Medulla oblongata (tissue), 1 donor: ENCODE measurements around the gene ABR.
A peak's percentile ranks its signal among the peaks of the same experiment; 100 is the strongest.

Source experiments
- DNase-seq: peaks from one replicate; pipeline ENCODE4 v3.0.0-alpha.2; 2015; ENCODE audit errors: extremely low spot score

Gene ABR

DNA sequence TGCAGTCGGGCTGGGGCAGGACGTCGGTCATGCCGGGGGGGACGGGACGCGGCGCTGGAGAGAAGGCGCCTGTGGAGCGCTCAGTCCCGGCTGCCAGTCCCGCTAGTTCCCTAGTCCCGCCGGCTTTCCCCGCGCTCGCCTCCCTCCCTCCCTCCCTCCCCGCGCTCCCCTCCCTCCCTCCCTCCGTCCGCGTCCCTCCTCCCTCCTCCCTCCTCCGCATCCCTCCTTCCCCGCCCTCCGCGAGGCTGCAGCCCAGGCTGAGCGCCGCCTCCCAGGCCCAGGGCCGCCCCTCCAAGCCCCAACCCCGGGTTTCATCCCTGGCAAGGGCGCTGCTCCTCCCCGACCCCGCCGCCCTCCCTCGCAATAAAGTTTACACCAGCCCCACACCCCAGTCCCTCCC lies 148.1 kb downstream of the ABR start:
- peak; percentile 45 for DNase-seq

DNA sequence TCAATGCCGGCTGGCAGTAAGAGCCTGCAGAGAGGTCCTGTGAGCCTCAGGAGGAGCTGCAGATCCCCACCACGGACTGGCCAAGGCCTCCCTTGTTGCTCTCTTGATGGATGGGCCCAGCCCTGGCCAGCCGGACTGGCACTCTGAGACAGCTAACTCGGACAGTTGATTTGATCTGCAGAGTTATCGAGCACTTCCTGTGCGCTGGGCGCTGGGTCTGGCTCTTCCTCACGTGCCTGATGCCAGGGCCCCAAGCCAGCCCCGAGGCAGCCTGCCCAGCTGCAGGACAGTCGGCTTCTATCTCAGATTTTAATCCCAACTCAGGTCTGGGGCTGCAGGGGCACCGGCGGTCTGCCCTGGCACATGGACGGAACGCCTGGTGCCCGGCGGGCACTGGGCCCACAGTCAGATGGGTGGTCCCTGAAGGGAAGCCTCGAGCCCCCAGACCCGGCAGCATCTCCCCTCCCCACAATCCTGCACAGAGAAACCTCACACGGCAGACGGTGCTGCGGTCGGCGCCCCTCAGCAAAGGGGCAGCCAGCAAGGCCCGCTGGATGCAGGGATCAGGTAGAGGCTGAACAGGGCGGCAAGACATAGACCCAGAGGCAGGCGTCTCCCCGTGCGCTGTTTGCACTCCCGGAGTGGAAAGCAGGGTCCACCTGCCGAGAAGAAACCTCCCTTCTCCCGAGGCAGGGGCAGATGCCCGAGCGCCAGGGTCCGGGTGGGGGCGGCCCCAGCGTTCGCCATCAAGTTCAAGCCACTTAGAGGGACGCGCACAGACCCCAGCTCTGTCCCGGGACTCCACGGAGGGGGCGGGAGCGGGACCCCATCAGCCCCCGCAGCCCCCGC lies 148.9 kb downstream of the ABR start:
- DNase-seq: peak; percentile 28

DNA sequence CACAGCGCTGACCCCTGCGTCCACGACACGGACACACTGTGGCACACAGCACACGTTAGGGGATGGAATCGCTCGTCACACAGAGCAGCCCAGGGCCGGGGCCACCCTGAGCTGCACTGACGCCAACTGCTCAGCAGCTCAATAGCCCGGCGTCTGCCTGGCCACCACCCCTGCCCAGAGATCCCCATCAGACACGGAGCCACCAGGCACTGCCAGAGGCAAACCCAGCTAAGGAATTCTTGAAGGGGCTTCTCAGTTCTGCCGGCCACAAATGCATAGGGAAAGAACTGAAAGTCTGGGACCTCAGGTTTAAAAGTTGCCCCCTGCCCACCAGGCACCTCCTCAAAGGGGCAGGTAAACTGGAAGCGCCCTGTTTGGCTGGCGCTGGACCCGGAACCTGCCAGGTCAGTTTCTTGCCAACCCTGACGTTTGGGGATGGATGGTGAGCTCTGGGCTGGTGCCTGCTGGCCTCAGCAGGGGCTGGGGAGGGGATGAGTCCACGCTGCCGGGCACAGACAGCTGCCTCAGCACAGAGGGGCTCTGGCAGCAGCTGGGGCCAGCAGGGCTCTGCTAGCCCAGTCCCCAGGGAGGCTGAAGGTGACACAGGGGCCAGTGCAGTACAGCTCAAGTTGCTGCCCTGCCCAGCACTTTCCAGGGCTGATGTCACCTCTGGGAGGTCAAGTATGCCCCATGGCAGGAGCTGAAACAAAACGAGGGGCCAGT lies 149.7 kb downstream of the ABR start:
- DNase-seq: peak; percentile 22

DNA sequence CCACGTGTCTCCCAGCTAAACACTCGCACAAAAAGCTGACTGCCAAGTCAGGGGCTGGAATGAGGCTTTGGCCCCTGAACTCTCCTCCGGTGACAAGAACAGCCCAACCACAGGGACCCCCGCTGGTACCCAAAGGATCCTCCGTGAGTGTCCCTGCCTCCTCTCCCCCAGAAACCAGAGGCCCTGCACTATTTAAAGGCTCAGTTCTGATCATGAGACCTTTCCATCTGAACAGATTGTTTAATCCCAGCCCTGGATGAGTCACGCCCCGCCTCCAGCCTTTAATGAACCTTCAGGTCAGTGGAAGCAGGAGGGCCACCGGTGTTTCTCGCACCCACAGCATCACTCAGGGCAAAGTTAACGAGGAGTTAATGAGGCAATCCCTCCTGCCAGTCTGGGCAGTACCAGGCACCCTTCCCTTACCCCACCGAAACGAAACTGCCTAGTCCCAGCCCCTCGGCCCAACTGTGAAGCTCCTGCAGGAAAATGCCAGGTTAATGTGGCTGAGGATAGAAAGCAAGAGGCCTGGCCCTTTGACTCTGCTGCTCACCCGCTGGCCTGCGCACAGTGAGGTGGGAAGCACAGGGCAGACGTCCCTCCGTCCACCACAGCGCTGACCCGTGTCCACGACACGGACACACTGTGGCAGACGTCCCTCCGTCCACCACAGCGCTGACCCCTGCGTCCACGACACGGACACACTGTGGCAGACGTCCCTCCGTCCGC lies 150.4 kb downstream of the ABR start:
- peak; percentile 32 for DNase-seq

DNA sequence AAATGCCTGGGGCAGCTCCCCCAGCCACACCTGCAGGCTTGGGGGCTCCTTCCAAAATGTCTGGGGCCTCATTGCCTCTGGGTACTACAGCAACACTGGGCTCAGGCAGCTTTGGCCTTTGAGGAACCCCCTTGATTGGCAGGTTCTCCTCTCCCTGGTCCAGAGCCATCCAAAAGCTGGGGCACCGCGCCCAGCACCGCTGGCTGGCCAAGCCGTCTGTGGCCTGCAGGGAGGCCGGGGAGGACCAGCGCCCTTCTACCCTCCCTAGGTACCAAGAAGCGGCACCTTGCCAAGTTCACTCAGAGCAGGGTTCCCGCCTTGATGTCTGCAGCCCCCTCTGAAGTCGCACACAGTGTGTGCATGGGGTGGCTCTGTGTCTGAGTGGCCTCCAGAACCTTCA lies 152.7 kb downstream of the ABR start:
- no peak for DNase-seq

DNA sequence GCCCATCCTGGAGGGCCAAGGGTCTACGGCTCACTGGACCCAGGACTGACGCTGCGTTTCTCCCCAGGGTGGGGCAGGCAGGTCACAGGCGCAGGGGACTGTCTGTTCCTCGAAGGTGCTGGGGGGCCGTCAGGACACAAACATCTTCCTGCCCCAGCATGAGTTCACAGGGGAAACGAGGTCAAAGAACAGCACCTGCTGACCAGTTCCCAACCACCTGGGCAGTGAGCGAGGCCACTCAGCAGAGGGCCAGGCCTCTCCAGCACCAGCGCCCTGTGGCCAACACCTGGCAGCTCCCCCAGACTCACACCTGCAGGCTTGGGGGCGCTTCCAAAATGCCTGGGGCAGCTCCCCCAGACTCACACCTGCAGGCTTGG lies 153.2 kb downstream of the ABR start:
- DNase-seq: no peak

DNA sequence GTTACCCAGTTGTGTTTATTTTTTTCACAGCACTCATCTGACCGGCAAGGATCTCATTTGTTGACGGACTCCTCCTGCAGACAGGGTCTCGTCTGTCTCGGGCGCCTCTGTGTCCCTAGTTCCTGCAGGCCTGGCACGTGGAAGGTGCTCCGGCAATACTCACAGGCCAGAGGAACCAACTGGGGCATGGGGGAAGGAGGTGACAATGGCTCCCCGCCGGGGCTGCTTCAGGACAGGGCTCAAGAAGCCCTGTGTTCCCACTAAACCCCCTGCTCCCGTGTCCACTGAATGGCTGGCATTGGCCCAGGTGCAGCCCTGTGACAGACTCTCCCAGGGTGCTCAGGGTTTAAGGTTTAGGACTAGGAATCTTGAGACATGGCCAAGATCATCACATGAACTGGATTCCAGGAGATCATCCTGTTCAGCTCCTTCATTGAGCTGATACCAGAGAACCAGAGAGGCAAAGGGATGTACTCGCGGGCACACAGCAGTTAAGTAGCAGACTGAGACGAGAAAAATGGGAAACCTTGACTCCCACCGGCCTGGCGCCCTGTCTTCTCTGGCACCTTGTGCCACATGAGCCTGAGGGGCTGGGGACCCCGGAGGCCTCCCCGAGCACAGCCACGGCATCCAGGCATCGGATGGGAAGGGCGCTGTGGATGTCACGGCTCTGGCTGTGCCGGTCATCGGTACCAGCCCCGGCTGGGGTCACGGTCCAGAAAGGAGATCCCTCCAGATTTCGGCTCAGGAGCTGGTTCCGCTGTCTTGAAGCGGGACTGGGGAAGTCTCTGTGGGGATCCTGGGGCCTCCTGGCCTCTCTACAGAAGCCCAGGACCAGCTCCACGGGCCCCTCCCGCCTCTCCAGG lies 153.8 kb downstream of the ABR start:
- DNase-seq: no peak

DNA sequence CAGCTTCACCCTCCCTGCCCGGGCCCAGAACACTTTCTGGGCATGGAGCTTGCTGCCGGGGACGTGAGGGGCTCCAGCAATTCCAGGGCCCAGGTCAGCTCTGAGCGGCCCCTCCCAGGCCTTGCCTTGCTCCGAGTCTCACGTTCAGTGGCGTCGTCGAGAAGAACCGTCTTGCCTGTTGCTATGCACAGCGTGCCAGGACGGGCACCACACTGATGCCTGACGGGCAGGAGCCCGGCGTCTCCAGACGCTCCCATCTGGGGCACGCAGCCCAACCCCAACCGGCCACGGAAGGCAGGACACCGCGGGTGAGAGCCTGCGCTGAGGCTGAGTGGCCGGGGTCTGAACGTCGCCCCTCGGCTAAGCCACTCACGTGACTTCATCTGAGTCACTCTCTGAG lies 155.7 kb downstream of the ABR start:
- DNase-seq: no peak

DNA sequence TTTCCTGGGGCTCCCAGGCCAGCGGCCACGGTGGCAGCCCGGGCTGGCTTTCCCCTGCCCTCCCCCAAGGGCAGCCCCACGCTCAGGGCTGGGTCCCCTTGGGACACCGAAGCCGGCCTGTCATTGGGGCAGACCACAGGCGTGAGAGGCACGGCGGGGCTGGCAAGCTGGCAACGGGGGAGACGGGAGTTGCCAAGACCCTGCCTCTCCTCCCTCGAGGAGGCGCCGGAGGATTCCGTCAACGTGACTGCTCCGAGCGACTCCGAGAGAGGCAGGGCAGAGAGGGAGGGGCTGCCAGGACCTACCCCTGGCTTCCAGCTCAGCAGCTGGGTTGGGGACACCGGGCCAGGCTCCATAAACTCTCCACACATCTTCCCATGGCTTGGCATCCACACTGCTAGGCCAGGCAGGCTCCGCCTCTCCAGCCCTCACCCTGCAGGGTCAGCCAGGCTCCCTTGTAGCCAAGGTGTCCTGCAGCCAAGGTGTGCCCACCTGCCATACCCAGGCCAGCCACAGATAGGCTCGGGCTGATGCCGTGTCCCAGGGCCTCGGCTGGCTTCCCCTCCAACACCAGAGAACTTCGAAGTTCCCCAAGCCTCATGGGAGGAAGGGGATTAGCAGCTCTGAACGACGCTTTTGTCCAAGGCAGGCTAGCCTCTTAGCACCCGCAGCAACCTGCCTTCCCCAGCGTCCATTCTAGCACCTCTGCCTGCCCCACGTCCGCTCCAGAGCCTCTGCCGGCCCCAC lies 157.3 kb downstream of the ABR start:
- DNase-seq: no peak

DNA sequence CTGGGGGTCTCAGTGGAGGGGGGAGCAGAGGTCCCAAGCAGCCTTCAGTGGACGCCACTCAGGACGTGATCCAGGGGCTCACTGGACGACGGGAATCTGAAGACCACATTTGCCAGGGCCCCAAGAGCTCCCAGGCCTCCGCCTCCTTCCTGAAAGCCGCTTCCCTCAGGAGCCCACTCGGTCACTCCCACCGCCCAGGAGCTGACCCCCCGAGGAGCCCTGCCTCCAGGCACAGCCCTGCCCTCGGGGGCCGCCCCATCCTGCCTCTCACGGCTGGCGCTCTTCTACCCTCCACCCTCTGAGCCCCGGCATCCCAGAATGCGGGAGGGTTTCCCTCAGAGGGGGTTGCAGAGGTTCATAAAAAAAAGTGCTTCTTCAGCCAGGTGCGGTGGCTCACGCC lies 158.6 kb downstream of the ABR start:
- no peak for DNase-seq

DNA sequence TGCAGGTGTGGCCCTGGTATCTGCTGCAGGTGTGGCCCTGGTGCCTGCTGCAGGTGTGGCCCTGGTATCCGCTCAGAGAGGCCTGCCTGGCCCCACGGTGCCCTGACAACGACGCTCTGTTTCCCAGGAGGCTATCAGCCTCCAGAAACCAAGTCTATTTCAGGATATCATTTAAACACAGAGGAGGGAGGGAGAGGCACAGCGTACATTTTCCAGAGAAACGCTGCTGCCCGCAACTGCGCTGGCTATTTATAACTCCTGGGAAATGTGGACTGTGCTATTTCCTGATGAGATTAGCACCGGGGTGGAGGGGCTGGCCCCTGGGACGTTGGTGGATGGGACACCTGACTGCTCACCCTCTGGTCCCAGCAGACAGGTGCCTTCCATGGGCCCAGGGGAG lies 160.3 kb downstream of the ABR start:
- DNase-seq: no peak

DNA sequence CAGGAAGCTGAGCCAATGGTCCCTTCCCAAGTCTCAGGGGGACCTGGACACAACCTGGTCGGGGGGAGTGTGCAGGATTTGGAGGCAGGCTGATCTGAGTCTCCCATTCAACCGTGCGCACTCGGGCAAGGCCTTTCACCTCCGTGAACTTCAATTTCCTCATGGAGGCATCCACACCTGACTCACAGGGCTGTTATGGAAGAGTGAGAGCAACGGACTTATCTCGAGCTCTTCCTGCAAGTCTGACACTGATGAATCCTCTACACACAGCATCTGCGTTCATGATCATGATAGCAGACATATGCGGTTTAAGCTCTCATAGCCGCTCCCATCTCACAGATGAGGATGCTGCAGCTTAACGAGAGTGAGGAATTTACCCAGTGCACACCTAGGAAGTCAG lies 161.2 kb downstream of the ABR start:
- no peak for DNase-seq

DNA sequence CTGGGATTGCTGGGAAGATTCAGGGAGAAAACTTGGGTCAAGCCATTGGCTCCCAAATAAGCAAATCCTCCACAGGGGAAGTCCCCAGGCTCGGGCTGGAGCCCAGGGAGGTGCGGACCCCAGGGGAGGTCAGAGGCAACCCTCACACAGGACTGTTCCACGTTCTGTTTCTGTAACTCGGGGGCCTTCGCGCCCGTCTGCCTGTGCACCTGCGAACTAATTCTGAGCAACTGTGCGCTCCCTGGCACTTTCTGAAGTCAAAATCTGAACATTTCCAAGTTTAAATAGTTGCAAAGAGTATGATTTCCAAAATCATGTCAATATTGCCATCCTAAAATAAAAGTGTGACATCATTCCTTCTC lies 166.1 kb downstream of the ABR start:
- no peak for DNase-seq

DNA sequence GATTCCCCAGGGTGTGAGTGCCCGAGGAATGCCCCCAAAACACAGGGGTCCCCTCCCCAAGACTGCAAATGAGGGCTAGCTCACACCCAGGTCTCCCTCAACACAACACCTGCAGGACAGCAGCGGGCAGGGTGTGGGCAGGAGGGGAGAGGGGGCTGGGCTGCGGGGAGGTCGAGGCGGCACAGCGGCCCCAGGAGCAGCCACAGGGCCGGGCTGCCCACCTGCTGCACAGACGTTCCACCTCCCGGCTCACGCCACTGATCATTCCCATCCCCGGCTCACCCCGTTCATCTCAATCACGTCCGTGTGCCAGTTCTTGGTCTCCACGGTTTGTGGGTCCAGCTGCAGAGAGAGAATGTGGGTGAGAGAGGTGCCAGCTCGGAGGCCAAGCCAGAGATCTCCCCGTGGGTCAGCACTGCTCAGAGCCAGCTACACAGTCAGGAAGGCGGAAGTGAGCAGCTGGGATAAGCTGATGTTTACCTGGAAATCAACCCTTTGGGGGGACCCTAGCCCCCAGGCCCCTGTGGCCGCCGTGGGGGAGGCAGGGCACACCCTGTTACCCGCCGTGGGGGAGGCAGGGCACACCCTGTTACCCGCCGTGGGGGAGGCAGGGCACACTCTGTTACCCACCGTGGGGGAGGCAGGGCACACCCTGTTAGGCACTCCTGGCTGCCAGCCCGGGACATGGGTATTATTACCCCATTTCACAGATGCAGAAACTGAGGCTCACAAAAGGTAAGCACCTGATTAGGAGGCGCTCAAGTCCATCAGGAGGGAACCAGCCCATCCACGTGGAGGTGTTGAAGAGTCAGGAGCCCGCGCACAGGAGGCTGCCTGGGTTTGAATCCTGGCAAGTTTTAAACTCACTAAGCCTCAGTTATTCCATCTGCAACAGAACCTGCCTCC lies 166.7 kb downstream of the ABR start:
- no peak for DNase-seq

DNA sequence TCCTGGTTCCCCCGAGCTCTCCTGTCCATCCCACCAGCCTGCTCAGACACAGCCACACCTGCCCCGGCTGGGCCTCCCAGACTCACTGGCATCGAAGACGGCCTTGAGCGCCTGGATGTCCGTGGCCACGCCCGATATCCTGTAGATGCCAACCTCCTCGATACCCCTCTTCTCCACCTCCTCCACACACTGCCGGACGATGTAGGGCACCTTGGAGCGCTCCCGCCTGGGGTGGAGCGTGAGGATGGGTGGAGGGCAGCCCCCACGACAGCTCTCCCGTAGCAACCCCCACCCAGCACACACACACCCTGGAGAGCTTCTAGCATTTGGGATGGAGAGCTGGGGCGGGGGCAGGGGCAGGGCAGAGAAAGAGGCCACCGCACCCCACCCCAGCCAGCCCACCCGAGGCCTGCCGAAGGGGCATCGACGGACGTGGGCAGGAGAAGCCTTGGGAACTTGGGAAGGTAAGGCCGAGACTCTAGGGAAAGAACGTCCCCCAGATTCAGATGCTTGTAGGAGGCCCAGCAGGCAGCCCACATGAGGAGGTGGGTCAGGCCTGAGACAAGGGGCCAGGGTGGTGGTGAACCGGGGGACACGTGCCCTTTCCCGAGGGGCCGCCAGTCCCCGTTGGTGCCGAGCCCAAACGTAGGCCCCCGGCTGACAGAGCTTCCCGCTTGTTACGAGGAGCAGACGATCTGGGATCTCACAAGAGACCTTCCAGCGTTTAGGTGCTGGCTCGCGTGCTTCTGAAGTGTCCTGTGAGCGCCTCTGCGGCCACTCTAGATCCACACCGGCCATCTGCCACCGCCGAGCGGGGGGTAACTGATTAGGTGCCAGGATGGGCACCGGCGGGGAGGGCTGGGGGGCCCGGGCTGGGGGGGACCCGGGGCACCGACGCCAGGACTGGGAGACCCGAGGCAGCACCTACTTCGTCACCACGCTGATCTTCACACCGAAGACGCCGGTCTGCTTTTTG lies 167.7 kb downstream of the ABR start:
- no peak for DNase-seq

DNA sequence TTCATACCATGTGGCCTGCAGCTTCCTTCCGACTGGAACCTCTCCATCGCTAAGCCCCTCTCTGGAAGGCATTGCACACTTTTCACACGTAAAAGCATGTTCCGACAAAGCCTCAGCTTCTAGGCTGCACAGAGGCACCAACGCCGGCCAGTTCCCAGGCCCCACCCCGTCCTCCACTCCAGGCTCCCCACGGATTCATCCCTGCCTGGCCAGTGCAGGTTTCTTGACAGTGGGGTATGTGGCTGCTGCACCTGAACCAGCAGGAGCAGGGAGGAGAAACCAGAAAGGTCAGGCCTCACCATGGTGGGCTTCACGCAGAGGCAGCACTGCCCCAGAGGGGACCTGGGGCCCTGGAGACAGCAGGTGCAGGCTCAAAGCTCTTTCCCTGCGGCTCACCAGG lies 168.6 kb downstream of the ABR start:
- no peak for DNase-seq

DNA sequence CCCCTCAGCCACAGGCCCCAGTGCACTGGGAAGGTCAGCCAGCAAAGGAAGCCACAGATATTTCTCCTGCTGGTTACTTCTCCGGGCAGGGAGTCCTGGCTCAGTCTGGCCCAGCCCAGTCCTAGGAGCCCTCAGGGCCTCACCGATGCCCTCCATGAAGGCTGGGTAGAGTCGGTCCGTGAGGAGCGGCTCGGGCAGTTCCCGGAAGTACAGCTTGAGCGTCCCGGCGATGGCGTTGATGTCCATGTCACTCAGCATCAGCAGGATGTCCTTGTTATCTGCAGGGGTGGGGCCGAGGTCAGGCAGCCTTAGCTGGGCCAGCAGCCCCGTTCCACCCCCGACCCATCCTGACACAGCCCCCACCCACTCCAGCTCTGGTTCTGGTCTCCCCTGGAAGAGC lies 169.2 kb downstream of the ABR start:
- no peak for DNase-seq

DNA sequence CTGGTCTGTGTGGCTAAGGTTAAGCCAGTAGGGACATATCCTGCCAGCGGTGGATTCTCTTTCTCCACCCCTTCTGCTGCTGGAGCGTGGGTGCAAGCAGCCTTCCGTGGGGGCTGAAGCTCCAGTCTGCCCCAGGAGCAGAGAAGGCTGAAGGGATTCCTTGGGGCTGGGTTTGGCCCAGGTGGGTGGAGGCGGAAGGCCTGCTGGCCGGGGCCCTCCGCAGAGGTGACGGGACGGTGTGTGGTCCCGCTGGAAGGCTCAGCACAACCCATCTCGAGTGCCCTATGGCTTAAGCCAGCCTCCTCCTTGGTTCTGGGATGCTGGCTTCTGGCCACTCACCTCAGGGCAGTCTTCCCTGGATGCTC lies 169.7 kb downstream of the ABR start:
- DNase-seq: no peak
